PC-9 (cell line): ENCODE data around the gene PPP4R3B. TPM values are rescaled to one million over a fixed set of nuclear protein-coding genes. Genes with fewer than 3 reads are reported as not detected.

ENCODE experiments used
- BruUV-seq: library from RNA; stranded (reverse); fragments of 400-500 nt; replicated peaks from 2 replicates; lab custom pipeline; 2021; lab: Mats Ljungman, UMichigan
- CTCF ChIA-PET: fragments of 300-600 bp; sonication (Branson Sonifier 250); formaldehyde crosslinking; loops from one replicate; lab custom pipeline; 2022; ENCODE audit warnings: antibody characterized with exemption; lab: Charles Lee
- POLR2A ChIA-PET: fragments of 300-600 bp; sonication (Branson Sonifier 250); formaldehyde crosslinking; loops from one replicate; lab custom pipeline; 2022; ENCODE audit warnings: antibody characterized with exemption; ENCODE audit not compliant: unreplicated experiment; lab: Charles Lee
- DNase-seq, 2 experiments: peaks; one replicate each; pipeline versions ENCODE4 v3.0.0 to v3.0.0-alpha.2; 2015 to 2022; ENCODE audit warnings: mixed read lengths in 1 of 2
- H2AFZ ChIP-seq: fragments of 200-600 bp; sonication (generic); 2 replicates; pipeline ENCODE4 v1.8.1; 2017; ENCODE audit warnings: antibody characterized with exemption
- H3F3A ChIP-seq: fragments of 200-600 bp; sonication (generic); 2 replicates; pipeline ENCODE4 v1.8.1; 2017; ENCODE audit warnings: antibody characterized with exemption, mild to moderate bottlenecking, low read depth; ENCODE audit not compliant: insufficient read depth
- H3K27ac ChIP-seq: fragments of 200-600 bp; sonication (generic); 2 replicates; pipeline ENCODE4 v1.6.1; 2016; ENCODE audit warnings: mixed run types
- H3K27me3 ChIP-seq: fragments of 200-600 bp; sonication (generic); 2 replicates; pipeline ENCODE4 v1.6.1; 2016; ENCODE audit warnings: low read depth, mixed run types; ENCODE audit not compliant: insufficient read depth
- H3K36me3 ChIP-seq: fragments of 200-600 bp; sonication (generic); 2 replicates; pipeline ENCODE4 v1.6.1; 2016; ENCODE audit warnings: low read depth, mixed run types
- H3K4me1 ChIP-seq: fragments of 200-600 bp; sonication (generic); replicated peaks from 2 replicates; pipeline ENCODE4 v1.6.1; 2016; ENCODE audit warnings: mixed run types; ENCODE audit not compliant: insufficient read depth
- H3K4me2 ChIP-seq: fragments of 200-600 bp; sonication (generic); 2 replicates; pipeline ENCODE4 v1.6.1; 2017; ENCODE audit warnings: mixed run types
- H3K4me3 ChIP-seq: fragments of 200-600 bp; sonication (generic); 2 replicates; pipeline ENCODE4 v1.6.1; 2016; ENCODE audit warnings: mixed run types
- H3K79me2 ChIP-seq: fragments of 200-600 bp; sonication (generic); 2 replicates; pipeline ENCODE4 v1.6.1; 2017; ENCODE audit warnings: low read depth, mixed run types
- H3K9me2 ChIP-seq: fragments of 200-600 bp; sonication (generic); 2 replicates; pipeline ENCODE4 v1.8.1; 2017; ENCODE audit warnings: mild to moderate bottlenecking; ENCODE audit not compliant: insufficient read depth
- H3K9me3 ChIP-seq: fragments of 200-600 bp; sonication (generic); 2 replicates; pipeline ENCODE4 v1.8.1; 2016; ENCODE audit warnings: low read depth; ENCODE audit not compliant: insufficient read depth
- H4K20me1 ChIP-seq: fragments of 200-600 bp; sonication (generic); 2 replicates; pipeline ENCODE4 v1.8.1; 2017; ENCODE audit not compliant: insufficient read depth
- EZH2 ChIP-seq: fragments of 200-600 bp; sonication (generic); IDR thresholded peaks from 2 replicates; pipeline ENCODE4 v1.8.0; 2017; ENCODE audit warnings: antibody characterized with exemption, low read depth
- intact Hi-C: fragments of 100-400 bp; cut with micrococcal nuclease; formaldehyde crosslinking; loops from one replicate; pipeline ENCODE4 v1.10.0; 2022; ENCODE audit not compliant: unreplicated experiment
- total RNA-seq: library from RNA; stranded (reverse); gene quantifications from 2 replicates; pipeline ENCODE4 v1.2.3, GENCODE V29; 2021
- TF ChIP-seq, protein P1 (sequence below): fragments of 200-600 bp; sonication (generic); conservative IDR thresholded peaks from 2 replicates; pipeline ENCODE4 v1.6.1; 2017; ENCODE audit warnings: mixed run types, antibody characterized with exemption, mild to moderate bottlenecking, moderate library complexity

The PPP4R3B gene
- total RNA-seq, 1 experiment from 2014 or later, result 66.2 TPM

DNA sequence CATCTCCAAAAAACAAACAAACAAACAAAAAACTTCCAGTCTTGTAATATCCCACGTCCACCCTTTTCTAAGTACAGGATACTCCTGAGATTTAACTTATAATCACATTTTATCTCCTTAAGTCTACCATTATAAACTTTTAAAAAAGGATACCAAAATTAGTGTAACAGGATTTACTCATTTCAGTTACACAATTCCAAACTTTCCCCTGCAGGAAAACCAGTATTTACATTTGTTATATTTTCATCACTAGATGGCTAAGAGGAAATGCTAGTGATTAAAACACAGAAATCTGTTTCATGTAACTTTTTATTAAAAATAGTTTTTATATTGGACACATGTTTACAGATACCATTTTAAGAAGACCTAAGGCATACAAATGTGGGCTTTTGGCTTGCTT lies 70.4 kb downstream of the PPP4R3B start:
- no peak overlapping the region for H2AFZ ChIP-seq
- no peak overlapping the region for H3K27ac ChIP-seq
- H3K27me3 ChIP-seq, result no peaks in the 10 kb centered on the region
- no TSS peak for BruUV-seq
- H3K4me1 ChIP-seq, result no peaks in the 10 kb centered on the region
- intact Hi-C loops, result no loop called here
- H3K9me3 ChIP-seq, result no peaks in the 10 kb centered on the region
- TF ChIP-seq EZH2, result no peak
- TF ChIP-seq, protein P1, sequence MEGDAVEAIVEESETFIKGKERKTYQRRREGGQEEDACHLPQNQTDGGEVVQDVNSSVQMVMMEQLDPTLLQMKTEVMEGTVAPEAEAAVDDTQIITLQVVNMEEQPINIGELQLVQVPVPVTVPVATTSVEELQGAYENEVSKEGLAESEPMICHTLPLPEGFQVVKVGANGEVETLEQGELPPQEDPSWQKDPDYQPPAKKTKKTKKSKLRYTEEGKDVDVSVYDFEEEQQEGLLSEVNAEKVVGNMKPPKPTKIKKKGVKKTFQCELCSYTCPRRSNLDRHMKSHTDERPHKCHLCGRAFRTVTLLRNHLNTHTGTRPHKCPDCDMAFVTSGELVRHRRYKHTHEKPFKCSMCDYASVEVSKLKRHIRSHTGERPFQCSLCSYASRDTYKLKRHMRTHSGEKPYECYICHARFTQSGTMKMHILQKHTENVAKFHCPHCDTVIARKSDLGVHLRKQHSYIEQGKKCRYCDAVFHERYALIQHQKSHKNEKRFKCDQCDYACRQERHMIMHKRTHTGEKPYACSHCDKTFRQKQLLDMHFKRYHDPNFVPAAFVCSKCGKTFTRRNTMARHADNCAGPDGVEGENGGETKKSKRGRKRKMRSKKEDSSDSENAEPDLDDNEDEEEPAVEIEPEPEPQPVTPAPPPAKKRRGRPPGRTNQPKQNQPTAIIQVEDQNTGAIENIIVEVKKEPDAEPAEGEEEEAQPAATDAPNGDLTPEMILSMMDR, result no peak
- H3K9me2 ChIP-seq, result no peaks in the 10 kb centered on the region
- ChIA-PET CTCF (no interaction called here), POLR2A (no interaction called here)
- H4K20me1 ChIP-seq, result 0 out of 2 replicates have a peak, but pooled peaks cover 4% of the 10 kb centered on the region
- peaks cover 16% of the 10 kb centered on the region for H3K36me3 ChIP-seq
- H3K4me3 ChIP-seq, result no peak overlapping the region
- 0 out of 2 replicates have a peak, but pooled peaks cover 8% of the 10 kb centered on the region for H3F3A ChIP-seq
- H3K79me2 ChIP-seq, result no peaks in the 10 kb centered on the region
- DNase-seq, result no peak
- H3K4me2 ChIP-seq, result no peak overlapping the region

DNA sequence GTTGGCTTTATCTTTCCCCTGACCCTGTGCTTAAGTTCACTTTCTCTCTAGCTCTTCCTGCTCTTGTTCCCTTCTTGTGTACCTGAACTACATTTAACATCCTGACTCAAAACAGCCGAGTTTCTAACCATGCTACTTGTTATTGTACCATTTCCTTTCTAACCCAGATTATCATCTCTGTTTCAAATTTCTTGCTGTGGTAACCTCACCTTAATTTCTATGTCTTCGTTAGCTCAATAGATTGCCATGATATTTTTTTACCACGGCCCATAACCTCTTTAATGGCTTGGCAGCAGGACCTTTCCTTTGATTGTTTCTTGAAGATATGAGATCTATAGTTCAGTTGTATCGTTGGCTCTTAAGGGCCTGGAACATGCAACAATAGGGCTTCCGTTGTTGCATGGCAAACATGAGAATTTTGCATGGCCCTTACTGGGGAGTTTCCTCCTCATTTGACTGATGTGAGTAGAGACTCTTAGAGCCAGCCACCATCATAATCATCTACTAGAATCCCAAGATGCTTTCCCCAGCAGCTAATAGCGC lies 86.8 kb downstream of the PPP4R3B start:
- ChIA-PET CTCF (no interaction called here), POLR2A (no interaction called here)
- no TSS peak for BruUV-seq

DNA sequence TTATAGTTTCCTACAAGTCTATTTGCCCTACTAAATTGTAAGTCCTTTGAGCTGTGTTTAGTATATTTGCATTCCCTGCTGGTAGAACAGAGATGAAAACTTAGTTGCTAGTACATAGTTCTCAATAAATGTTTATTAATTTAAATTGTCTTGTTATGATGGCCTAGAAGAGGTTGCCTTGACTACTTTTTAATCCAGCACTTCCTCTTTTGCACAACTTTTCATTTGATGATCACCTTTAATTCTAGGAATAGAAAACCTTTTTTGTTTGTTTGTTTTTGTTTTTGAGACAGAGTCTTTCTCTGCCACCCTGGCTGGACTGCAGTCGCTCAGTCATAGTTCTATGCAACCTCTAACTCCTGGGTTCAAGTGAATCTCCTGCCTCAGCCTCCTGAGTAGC lies 91.2 kb downstream of the PPP4R3B start:
- H3K79me2 ChIP-seq, result peaks cover 4% of the 10 kb centered on the region; the same call in 1 of the 2 replicates
- ChIA-PET CTCF (no interaction called here), POLR2A (no interaction called here)
- H3K4me1 ChIP-seq, result peaks cover 2% of the 10 kb centered on the region
- H3K9me3 ChIP-seq, result no peaks in the 10 kb centered on the region
- no peak for TF ChIP-seq EZH2
- TF ChIP-seq, protein P1, result no peak
- no peaks in the 10 kb centered on the region for H3K9me2 ChIP-seq
- BruUV-seq, result no TSS peak
- peaks cover 15% of the 10 kb centered on the region for H3K36me3 ChIP-seq
- H3F3A ChIP-seq, result no peaks in the 10 kb centered on the region
- H3K27me3 ChIP-seq, result no peaks in the 10 kb centered on the region
- H3K4me3 ChIP-seq, result no peak overlapping the region
- no peak for DNase-seq
- H2AFZ ChIP-seq, result no peak overlapping the region
- H3K27ac ChIP-seq, result no peak overlapping the region
- intact Hi-C loops, result no loop called here
- H4K20me1 ChIP-seq, result no peaks in the 10 kb centered on the region
- no peak overlapping the region for H3K4me2 ChIP-seq

More for the DNA sequence above, 86.8 kb downstream of the PPP4R3B start:
- Histone ChIP-seq H3K27ac (no peak overlapping the region), H3F3A (no peaks in the 10 kb centered on the region), H2AFZ (no peak overlapping the region), H3K9me2 (no peaks in the 10 kb centered on the region), H3K9me3 (no peaks in the 10 kb centered on the region), H4K20me1 (no peaks in the 10 kb centered on the region), H3K36me3 (peaks cover 8% of the 10 kb centered on the region; the same call in 1 of the 2 replicates), H3K79me2 (no peaks in the 10 kb centered on the region), H3K4me3 (no peak overlapping the region), H3K4me1 (no peaks in the 10 kb centered on the region), H3K4me2 (no peak overlapping the region), H3K27me3 (no peaks in the 10 kb centered on the region)
- no peak for DNase-seq
- intact Hi-C loops, result no loop called here
- TF ChIP-seq, protein P1, result no peak
- TF ChIP-seq EZH2, result no peak
